ENCODE measurements around the gene ALKBH6. TPM values are rescaled to one million over a fixed set of nuclear protein-coding genes. Genes with fewer than 3 reads are reported as not detected.

ALKBH6 gene
- total and polyA plus RNA-seq, 9 of the 15 experiments (the other 6 are each of a cell fraction or from before 2014, with no cell fraction given) = 0.67 to 62.0 (median 34.5) TPM

DNA sequence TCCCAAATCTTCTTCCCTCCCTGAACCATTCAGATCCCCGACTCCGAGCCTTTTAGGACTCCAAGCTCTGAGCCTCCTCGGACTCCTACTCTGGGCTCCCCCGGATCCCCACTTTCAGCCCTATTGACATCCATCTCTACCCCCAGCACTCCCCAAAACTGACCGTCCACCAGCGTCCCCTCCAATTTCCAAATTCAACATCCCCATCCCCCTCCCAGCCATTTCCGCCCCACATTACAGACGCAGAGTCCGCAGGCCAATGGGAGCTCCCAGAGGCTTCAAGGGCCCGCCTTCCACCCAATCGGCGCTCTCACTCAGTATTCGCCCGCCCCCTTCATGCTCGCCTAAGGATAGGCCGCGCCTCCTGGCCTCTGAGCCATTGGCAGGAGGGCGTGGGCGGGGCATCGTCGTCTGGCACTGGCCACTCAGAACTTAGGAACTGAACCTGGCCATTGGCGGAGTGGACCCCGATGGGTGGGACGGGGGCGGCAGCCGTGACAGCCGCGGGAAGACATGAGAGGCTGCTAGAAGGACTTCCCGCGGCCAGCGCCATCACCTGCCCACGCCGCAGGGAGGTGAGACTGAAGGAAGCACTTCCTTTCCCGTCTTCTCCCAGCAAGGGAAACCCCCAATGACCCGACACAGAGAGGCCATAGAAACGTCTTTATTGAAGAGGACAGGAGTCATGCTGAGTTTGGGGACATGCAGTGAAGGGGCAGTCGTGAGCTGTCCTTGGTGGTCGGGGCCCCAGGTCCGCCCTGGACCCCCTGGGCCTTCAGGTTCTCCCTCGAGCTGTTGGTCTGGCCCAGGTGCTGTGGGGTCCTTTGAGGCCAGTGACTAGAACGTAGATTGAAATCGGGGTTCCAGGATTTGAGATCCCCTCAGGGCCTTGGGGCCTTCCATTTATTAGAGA, at the start of gene ALKBH6 (continued):
- TF ChIP-seq SRSF1 (IDR thresholded peaks at IDR 0.05; ENCODE audit: low read depth, low read length) = no peak
- TF ChIP-seq, protein P1, sequence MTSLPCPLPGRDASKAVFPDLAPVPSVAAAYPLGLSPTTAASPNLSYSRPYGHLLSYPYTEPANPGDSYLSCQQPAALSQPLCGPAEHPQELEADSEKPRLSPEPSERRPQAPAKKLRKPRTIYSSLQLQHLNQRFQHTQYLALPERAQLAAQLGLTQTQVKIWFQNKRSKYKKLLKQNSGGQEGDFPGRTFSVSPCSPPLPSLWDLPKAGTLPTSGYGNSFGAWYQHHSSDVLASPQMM (CRISPR knock-in tag; IDR thresholded peaks at IDR 0.05) = no peak
- TF ChIP-seq GABPB1 (CRISPR knock-in tag; IDR thresholded peaks at IDR 0.05) = peak; percentile 68; the same call in 1 of the 2 replicates
- peak; percentile 52; the same call in 1 of the 2 replicates for TF ChIP-seq CTBP1 (IDR thresholded peaks at IDR 0.05; ENCODE audit: borderline replicate concordance)

DNA sequence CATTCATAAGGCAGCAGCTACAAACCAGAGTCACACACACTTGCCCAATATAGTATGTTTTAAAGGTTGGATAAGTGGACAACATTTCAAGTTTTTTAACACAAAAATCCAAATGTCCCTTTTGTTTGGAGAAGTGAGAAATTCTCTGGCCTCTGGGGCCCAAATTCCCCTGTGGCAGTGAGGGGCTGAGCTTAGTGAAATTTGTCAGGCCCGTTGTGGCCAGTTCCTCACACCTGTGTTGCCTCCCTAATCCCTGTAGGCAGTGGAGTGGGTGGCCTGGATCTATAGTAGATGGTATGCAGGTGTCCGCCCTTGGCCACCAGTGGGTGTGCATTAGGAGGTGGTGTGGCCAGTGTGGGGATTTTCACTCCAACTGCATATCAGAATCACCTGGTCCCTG, 47.4 kb upstream of the ALKBH6 start:
- Histone ChIP-seq H3K9me3 (replicated peaks; ENCODE audit: control insufficient read depth, insufficient read depth, low read depth, low read length) (no peaks in the 10 kb centered on the region), H3K79me2 (ENCODE audit: control insufficient read depth, insufficient read depth, low read length) (peaks cover 19% of the 10 kb centered on the region), H3K36me3 (ENCODE audit: control insufficient read depth, insufficient read depth, low read length) (peaks cover 88% of the 10 kb centered on the region), H3K4me3 (no peak overlapping the region), H2AFZ (ENCODE audit: low read depth, low read length) (no peak overlapping the region), H3K4me2 (ENCODE audit: insufficient read depth, low read length) (no peak overlapping the region), H3K9me1 (ENCODE audit: control insufficient read depth, insufficient read depth, low read length) (no peaks in the 10 kb centered on the region), H3K4me1 (replicated peaks in 1 of 2; ENCODE audit: control insufficient read depth in 2 of 2, insufficient read depth in 2 of 2, low read length in 2 of 2) (peaks cover 2 to 5% of the 10 kb centered on the region in 2 experiments; a peak in 3 of 5 replicates), H3K9ac (ENCODE audit: insufficient read depth in 1 of 2, low read depth in 2 of 2, low read length in 2 of 2) (0 out of 4 replicates have a peak overlapping the region, but pooled peaks of 1 of the 2 experiments have one; percentile 56), H4K20me1 (replicated peaks; ENCODE audit: control insufficient read depth, insufficient read depth, low read length) (peaks cover 5% of the 10 kb centered on the region; the same call in 1 of the 2 replicates), H3K27me3 (ENCODE audit: control insufficient read depth in 2 of 2, insufficient read depth in 2 of 2, low read length in 2 of 2) (no peaks in the 10 kb centered on the region), H3K27ac (ENCODE audit: extremely low read depth, low read depth, low read length) (no peak overlapping the region)
- ChIA-PET POLR2A (interaction anchor here (1.0 to 1.6 kb wide), 3 partner anchors 12 to 113 kb away, joined by 3 to 6 read pairs (median 3); no protein-coding TSS in a partner anchor), CTCF (ENCODE audit: low intra/inter-chr PET ratio) (no interaction called here)
- TF ChIP-seq TCF3 (CRISPR knock-in tag; IDR thresholded peaks at IDR 0.05) (no peak), ZNF133 (CRISPR knock-in tag; IDR thresholded peaks at IDR 0.05) (no peak), PRMT5 (CRISPR knock-in tag; IDR thresholded peaks at IDR 0.05) (no peak), MED1 (CRISPR knock-in tag; IDR thresholded peaks at IDR 0.05; ENCODE audit: borderline replicate concordance) (no peak), HNRNPK (IDR thresholded peaks at IDR 0.05; ENCODE audit: low read depth, low read length, poor library complexity, severe bottlenecking) (no peak), ZC3H11A (IDR thresholded peaks at IDR 0.05; ENCODE audit: low read depth, low read length) (no peak), MTA1 (IDR thresholded peaks at IDR 0.05; ENCODE audit: borderline replicate concordance) (no peak), HLTF (IDR thresholded peaks at IDR 0.05) (no peak), TEAD1 (CRISPR knock-in tag; IDR thresholded peaks at IDR 0.05) (no peak), CBX8 (IDR thresholded peaks at IDR 0.05; ENCODE audit: borderline replicate concordance, extremely low read depth, low read depth, low read length, poor library complexity, severe bottlenecking) (no peak), PTBP1 (IDR thresholded peaks at IDR 0.05; ENCODE audit: low read depth, low read length) (no peak)
- TF ChIP-seq, protein P2, sequence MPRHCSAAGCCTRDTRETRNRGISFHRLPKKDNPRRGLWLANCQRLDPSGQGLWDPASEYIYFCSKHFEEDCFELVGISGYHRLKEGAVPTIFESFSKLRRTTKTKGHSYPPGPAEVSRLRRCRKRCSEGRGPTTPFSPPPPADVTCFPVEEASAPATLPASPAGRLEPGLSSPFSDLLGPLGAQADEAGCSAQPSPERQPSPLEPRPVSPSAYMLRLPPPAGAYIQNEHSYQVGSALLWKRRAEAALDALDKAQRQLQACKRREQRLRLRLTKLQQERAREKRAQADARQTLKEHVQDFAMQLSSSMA (CRISPR knock-in tag; IDR thresholded peaks at IDR 0.05) = no peak
- TF ChIP-seq, protein P3, sequence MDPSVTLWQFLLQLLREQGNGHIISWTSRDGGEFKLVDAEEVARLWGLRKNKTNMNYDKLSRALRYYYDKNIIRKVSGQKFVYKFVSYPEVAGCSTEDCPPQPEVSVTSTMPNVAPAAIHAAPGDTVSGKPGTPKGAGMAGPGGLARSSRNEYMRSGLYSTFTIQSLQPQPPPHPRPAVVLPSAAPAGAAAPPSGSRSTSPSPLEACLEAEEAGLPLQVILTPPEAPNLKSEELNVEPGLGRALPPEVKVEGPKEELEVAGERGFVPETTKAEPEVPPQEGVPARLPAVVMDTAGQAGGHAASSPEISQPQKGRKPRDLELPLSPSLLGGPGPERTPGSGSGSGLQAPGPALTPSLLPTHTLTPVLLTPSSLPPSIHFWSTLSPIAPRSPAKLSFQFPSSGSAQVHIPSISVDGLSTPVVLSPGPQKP (CRISPR knock-in tag; IDR thresholded peaks at IDR 0.05) = no peak
- intact Hi-C loops (cut with micrococcal nuclease) (loop anchor here (5.0 kb wide), 2 partner anchors 51 to 111 kb away; partner anchors contain the start of genes OVOL3 and POLR2I), in situ Hi-C loops (cut with MboI) (loop anchor here (5.0 kb wide), 1 partner anchor 111 kb away; no protein-coding TSS in a partner anchor)
- WGBS (ENCODE audit: insufficient coverage, low coverage, missing lambda C conversion rate) = 90% methylated on average over 2 of the region's 2 CpGs
- DNase-seq (ENCODE audit: extremely low read depth in 1 of 4, low spot score in 3 of 4) (no peak), ATAC-seq (no peak), FAIRE-seq (no peak)
- BruUV-seq (replicated peaks) = no TSS peak

All from K562 (cell line).